ENCODE data around the gene PYDC1.
A peak's percentile ranks its signal among the peaks of the same experiment; 100 is the strongest.

Gene PYDC1

GRCh38 chr16:31184888-31185287 lies 32.0 kb downstream of the PYDC1 start:
- Histone ChIP-seq H3K27ac (no peak overlapping the region), H3K4me3 (ENCODE audit: low read depth, low read length) (no peak overlapping the region), H3K36me3 (replicated peaks) (peaks cover 82% of the 10 kb centered on the region), H3K27me3 (replicated peaks) (no peaks in the 10 kb centered on the region)
- in situ Hi-C loops (cut with HindIII; ENCODE audit: low pct_ligation_motif_present, low sequenced_read_pairs): loop anchor here (25.0 kb wide), 1 partner anchor 277 kb away; the partner anchor contains the start of genes ARMC5 and TGFB1I1
- no peak for TF ChIP-seq CTCF (IDR thresholded peaks at IDR 0.05; ENCODE audit: low read depth, low read length, missing control alignments)
- no peak for DNase-seq

GRCh38 chr16:31183432-31184428 lies 33.2 kb downstream of the PYDC1 start:
- Histone ChIP-seq H3K36me3 (replicated peaks) (peaks cover 70% of the 10 kb centered on the region), H3K27ac (no peak overlapping the region), H3K4me3 (ENCODE audit: low read depth, low read length) (no peak overlapping the region), H3K27me3 (replicated peaks) (no peaks in the 10 kb centered on the region)
- in situ Hi-C loops (cut with HindIII; ENCODE audit: low pct_ligation_motif_present, low sequenced_read_pairs): loop anchor here (25.0 kb wide), 1 partner anchor 279 kb away; the partner anchor contains the start of genes ARMC5 and TGFB1I1
- DNase-seq: no peak
- no peak for TF ChIP-seq CTCF (IDR thresholded peaks at IDR 0.05; ENCODE audit: low read depth, low read length, missing control alignments)

- no peak for TF ChIP-seq CTCF (IDR thresholded peaks at IDR 0.05; ENCODE audit: low read depth, low read length, missing control alignments)
- H3K36me3 ChIP-seq (replicated peaks): peaks cover 57% of the 10 kb centered on the region
- H3K27ac ChIP-seq: no peak overlapping the region
- H3K27me3 ChIP-seq (replicated peaks): no peaks in the 10 kb centered on the region
- in situ Hi-C loops (cut with HindIII; ENCODE audit: low pct_ligation_motif_present, low sequenced_read_pairs): loop anchor here (25.0 kb wide), 1 partner anchor 280 kb away; the partner anchor contains the start of genes ARMC5 and TGFB1I1
- H3K4me3 ChIP-seq (ENCODE audit: low read depth, low read length): peak overlapping the region; percentile 97
- no peak for DNase-seq
Observed at GRCh38 chr16:31182391-31182790, 34.5 kb downstream of the PYDC1 start.

GRCh38 chr16:31181102-31181830 lies 35.7 kb downstream of the PYDC1 start:
- in situ Hi-C loops (cut with HindIII; ENCODE audit: low pct_ligation_motif_present, low sequenced_read_pairs): loop anchor here (25.0 kb wide), 1 partner anchor 281 kb away; the partner anchor contains the start of genes ARMC5 and TGFB1I1
- peak overlapping the region; percentile 97 for H3K4me3 ChIP-seq (ENCODE audit: low read depth, low read length)
- H3K27me3 ChIP-seq (replicated peaks): no peaks in the 10 kb centered on the region
- H3K27ac ChIP-seq: peak overlapping the region; percentile 99
- peaks cover 46% of the 10 kb centered on the region for H3K36me3 ChIP-seq (replicated peaks)
- no peak for TF ChIP-seq CTCF (IDR thresholded peaks at IDR 0.05; ENCODE audit: low read depth, low read length, missing control alignments)
- no peak for DNase-seq

GRCh38 chr16:31179747-31180459 lies 37.0 kb downstream of the PYDC1 start, which contains the start of gene FUS:
Gene FUS, plus strand, starts transcription at chr16:31180139. Its CDS starts 76 bp downstream, at chr16:31180215.
- Histone ChIP-seq H3K27ac (peak within 1 kb of the TSS; percentile 99), H3K36me3 (replicated peaks) (peaks cover 32% of the 10 kb centered on the region), H3K4me3 (ENCODE audit: low read depth, low read length) (peak within 1 kb of the TSS; percentile 97), H3K27me3 (replicated peaks) (no peaks in the 10 kb centered on the region)
- no peak for TF ChIP-seq CTCF (IDR thresholded peaks at IDR 0.05; ENCODE audit: low read depth, low read length, missing control alignments)
- in situ Hi-C loops (cut with HindIII; ENCODE audit: low pct_ligation_motif_present, low sequenced_read_pairs): loop anchor here (25.0 kb wide), 1 partner anchor 282 kb away; the partner anchor contains the start of genes ARMC5 and TGFB1I1
- DNase-seq: peak; percentile 56

Data from brain microvascular endothelial cell (primary cell).